Measurements from ENCODE around the gene SPIN1.

The SPIN1 gene

GRCh38 chr9:88390371-88390990 lies 2.2 kb downstream of the SPIN1 start:
- no peak for DNase-seq

- no peak for DNase-seq
Measured at GRCh38 chr9:88391236-88391635, 3.0 kb downstream of the SPIN1 start.

DNA sequence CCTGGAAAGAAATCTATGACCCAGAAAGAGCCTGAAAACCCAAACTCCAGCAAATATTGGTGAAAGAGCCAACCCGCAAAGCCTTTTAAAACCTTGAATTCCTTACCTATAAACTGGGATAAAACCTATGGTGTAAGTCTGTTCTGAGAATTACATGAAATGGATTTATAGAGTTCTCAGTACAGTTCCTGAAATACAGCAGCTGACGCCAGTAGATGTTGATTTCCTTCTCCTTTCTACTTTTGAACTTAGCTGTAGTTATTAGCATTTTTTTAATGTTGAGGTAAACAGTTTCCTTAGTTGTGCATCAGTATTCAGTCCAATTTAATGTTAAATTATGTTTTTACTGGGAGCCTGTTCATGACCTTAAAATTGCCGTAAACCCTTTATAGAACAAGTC lies 3.7 kb downstream of the SPIN1 start:
- no peak for DNase-seq

DNA sequence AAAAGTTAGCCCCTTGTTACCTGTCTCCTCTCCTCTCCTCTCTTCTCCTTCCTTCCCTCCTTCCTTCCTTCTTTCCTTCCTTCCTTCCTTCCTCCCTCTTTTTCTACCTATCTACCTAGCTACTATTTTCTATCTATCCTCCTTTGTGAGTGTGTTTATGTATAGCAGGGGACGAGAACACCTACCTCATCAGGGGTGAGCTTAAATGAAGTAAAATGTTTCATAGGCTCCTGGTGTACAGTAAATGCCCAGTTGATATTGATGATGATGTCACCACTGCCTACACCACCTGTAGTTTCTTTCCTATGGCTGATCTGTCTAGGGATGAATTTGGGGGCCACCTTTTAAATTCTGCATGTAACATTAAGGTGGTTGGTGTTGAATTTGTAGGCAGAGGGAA lies 4.3 kb downstream of the SPIN1 start:
- no peak for DNase-seq

DNA sequence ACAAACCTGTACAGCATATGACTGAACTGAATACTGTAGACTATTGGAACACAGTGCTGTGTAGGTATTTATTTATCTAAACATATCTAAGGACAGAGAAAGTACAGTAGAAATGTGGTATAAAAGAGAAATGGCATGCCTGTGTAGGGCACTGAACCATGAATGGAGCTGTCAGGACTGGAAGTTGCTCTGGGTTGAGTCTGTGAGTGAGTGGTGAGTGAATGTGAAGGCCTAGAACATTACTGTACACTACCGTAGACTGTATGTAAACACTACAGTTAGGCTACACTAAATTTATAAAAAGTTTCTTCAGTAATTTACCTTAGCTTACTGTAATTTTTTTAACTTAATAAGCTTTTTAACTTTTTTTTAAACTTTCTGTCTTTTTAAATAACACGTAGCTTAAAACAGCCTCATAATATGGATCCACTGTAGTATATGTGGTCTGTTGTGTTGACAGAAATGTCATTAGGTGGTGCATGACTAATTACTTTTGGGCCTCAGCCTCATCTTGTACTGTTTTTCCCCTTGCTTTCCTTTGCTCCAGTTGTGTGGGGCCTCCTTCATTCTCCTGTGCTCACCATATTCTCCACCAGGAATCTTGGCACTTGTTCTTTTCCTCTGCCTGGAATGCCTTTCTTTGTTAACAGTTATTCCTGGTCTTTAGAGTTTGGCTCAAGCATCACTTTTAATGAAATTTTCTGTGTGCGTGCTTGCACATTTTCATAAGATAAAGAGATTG lies 8.8 kb downstream of the SPIN1 start:
- DNase-seq = no peak

DNA sequence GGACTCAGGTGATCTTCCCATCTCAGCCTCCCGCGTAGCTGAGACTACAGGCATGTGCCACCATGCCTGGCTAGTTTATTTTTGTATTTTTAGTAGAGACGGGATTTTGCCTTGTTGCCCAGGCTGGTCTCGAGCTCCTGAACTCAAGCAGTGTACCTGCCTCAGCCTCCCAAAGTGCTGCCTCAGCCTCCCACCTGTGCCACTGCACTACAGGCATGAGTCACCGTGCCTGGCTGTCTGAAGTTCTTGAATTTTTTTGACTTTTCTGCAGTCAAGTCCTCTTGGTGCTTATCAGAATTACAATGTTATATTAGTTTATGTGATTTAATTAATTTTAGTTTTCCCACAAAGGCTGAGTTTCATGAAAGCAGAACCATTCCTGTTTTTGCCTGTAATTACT lies 9.8 kb downstream of the SPIN1 start:
- DNase-seq = no peak

- DNase-seq = no peak
Measured at GRCh38 chr9:88399966-88400365, 11.7 kb downstream of the SPIN1 start.

- DNase-seq = no peak
Measured at GRCh38 chr9:88403340-88403739, 15.1 kb downstream of the SPIN1 start.

GRCh38 chr9:88406051-88406450 lies 17.8 kb downstream of the SPIN1 start:
- DNase-seq = no peak

DNA sequence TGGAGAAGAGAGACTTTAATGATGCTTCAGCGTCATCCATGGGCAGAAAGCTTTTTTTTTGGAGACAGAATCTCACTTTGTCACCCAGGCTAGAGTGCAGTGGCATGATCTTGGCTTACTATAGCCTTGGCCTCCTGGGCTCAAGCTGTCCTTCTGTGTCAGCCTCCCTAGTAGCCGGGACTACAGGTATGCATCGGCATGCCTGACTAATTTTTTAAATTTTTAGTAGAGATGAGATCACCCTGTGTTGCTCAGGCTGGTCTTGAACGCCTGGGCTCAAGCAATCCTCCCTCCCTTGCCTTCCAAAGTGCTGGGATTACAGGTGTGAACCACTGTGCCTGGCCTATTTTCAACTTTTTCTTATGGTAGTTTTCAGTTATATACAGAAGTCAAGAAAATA lies 23.2 kb downstream of the SPIN1 start:
- no peak for DNase-seq

GRCh38 chr9:88414298-88414697 lies 26.1 kb downstream of the SPIN1 start:
- DNase-seq = no peak

GRCh38 chr9:88418025-88418424 lies 29.8 kb downstream of the SPIN1 start:
- no peak for DNase-seq

- DNase-seq = no peak
Measured at GRCh38 chr9:88418715-88419540, 30.7 kb downstream of the SPIN1 start.

DNA sequence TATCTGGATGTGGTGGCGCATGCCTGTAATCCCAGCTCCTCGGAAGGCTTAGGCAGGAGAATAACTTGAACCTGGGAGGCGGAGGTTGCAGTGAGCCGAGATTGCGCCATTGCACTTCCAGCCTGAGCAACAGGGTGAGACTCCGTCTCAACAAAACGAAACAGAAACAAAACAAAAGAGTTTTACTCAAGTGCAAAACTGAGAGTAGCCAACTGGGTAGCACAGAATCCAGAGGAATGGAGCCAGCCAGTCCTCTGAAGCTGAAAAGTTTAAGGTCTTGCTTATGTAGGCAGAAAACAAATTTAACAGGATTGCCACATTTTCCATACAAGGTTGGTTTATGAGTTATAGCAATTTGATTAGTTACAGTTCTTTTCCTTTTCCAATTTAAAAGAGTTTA lies 32.0 kb downstream of the SPIN1 start:
- no peak for DNase-seq

GRCh38 chr9:88421348-88421747 lies 33.1 kb downstream of the SPIN1 start:
- DNase-seq = no peak

DNA sequence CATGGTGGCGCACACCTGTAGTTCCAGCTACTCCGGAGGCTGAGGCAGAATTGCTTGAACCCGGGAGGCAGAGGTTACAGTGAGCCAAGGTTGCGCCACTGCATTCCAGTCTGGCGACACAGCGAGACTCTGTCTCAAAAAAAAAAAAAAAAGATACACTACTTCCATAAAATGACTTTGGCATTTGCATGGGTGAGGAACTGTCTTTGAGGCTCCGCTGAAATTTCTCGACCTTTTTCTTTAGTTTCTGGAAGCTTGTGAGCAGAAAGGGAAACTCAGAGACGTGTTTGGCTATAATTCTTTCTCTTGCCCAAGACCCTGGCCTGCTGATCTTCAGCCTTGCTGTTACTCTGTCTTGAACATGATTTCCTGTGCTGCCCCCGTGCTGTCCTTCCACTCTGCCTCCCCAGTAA lies 37.3 kb downstream of the SPIN1 start:
- DNase-seq = no peak

GRCh38 chr9:88426651-88427050 lies 38.4 kb downstream of the SPIN1 start:
- DNase-seq = no peak

DNA sequence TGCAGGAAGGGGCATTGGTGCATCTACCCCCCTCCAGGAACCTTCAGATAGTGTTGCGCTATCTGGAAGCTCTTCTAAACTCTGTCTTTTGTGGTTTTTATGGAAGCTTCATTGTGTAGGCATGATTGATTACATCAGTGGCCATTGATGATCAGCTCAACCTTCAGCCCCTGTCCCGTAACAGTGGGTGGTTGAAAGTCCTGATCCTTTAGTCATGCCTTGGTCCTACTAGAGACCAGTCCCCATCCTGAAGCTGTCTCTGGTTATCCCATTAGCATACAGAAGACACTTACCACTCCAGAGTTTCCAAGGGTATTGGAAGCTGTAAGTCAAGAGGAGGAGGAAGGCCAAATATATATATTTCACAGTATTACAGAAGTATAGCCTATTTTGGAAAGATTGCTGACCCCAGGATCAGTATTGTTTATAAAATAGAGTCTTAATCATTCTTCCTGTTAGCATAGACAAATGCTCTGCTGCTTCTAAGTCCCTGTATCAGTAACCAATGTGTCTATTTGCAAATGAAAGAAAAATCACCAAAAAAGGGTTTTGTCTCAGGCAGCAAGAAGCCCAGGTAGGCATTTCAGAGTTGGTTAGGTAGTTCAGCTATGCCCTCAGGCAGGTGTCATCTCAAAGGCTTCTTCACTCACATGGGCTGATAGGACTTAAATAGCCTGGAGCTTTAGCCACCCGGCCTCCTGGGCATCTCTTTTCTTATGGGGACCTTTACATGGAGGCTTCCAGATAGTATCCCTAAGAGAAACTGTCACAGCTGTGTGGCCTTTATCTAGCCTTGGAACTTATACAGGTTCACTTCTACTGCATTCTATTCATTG lies 41.6 kb downstream of the SPIN1 start:
- no peak for DNase-seq

DNA sequence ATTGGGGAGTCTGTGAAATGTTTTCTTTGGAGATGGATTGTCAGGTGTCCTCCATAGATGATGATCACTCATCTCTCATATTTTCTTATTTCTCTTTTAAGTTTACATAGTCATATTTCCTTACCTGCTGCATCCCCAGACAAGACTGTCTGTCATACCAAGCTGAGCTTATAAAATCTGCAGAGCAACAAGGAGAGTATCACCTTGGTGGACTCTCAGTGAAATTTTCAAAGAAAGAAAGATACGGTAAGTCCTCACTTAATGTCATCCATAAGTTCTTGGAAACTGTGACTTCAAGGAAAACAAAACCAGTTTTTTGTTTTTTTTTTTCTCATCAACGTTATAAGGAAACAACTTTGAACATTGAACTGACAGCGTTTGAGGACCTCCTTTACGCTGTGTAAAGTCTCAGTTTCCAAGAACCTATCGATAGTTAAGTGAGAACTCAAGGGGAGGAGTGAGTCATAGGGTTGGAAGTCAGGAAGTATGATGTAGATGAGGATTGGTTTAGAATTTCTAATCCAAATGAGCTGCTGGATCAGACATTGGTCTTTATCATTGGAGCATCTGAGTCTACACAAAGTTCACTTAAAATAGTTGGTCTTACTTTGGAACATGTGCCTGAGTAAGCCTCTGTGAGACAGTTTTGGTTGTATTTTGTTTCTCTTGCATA lies 45.5 kb downstream of the SPIN1 start:
- DNase-seq = no peak

DNA sequence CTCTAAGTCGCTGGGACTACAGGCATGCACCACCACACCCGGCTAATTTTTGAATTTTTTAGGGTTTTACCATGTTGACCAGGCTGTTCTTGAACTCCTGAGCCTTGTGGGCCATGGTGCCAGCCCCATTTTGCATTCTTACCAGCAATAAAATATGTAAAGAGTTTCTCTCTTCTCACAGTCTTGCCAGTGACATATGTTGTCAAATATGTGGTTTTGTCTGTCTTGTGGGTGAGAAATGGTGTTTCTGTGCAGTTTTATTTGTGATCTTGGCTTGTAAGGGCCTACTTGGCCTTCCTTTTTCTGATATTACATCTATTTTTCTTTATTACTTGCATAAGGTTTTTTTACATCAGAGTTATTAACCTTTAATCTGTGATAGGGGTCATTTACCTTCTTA lies 47.1 kb downstream of the SPIN1 start:
- no peak for DNase-seq

DNA sequence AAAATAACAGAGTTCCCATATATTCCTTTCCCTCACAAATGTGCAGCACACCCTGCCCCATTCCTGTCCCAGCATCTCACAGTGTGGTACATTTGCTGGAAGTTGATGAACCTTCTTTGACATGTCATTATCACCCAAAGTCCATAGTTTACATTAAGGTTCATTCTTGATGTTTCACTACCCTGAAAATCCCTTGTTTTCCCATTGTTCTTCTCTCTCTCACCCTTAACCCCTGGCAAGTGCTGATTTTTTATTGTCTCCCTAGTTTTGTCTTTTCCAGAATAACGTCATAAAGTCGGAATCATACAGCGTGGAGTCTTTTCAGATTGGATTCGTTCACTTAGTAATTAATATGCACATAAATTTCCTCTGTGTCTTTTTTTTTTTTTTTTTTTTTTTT lies 48.1 kb downstream of the SPIN1 start:
- DNase-seq = no peak

All from SHP77 treated with DMSO at 0.1 percent for 48 hours (cell line).